HG03280 (cell line): ENCODE data around the gene PCCA.
A peak's percentile ranks its signal among the peaks of the same experiment; 100 is the strongest.
"Not testable (repeated sequence)": the region's sequence is repeated elsewhere in the genome, so short reads cannot be mapped to it uniquely, and the experiment has no call there.

Source experiments
- ATAC-seq: cut with Tn5 transposase; IDR thresholded peaks from one replicate; pipeline ENCODE4 v1.9.1; 2021; ENCODE audit warnings: mild to moderate bottlenecking, moderate library complexity; ENCODE audit not compliant: unreplicated experiment

PCCA gene

GRCh38 chr13:100088644-100089464, at the start of gene PCCA:
Gene PCCA, plus strand, starts transcription at chr13:100089093. Its CDS starts 28 bp downstream, at chr13:100089121.
- ATAC-seq = peak; percentile 95

DNA sequence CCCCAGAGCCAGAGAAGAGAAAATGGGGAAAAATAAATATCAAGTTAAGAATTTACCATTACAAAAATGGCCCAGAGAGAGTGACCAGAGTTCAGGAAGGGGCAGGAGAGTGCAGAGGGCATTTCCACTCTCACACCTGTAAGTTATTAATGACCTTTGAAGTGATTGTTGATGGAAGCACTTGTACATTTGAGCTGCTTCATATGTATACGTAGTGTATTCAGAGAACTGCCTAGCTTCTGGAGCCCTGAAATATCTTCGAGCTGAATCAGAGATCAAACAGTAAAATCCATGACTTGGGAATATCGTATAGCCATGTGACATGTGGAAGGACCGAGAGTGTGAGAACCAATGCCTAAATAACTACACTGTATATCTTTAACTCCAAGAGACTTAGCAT, 49.2 kb upstream of the PCCA start:
- no peak for ATAC-seq

GRCh38 chr13:100040196-100040595, 48.7 kb upstream of the PCCA start:
- ATAC-seq = no peak

- ATAC-seq = no peak
Measured at GRCh38 chr13:100044936-100045335, 44.0 kb upstream of the PCCA start.

DNA sequence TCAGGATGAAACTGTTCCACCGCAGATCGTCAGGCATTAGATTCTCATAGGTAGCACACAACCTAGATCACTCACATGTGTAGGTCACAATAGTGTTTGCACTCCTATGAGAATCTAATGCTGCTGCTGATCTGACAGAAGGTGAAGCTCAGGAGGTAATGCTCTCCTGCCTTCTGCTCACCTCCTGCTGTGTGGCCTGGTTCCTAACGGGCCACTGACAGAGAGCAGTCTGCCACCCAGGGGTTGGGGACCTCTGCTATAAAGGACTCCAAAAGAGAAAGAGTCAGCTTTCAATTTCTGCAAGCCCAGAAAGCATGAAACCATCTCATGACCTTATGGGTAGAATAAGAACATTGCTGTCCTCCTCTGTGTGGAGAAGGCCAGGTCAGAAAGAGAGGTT, 43.5 kb upstream of the PCCA start:
- ATAC-seq = no peak

DNA sequence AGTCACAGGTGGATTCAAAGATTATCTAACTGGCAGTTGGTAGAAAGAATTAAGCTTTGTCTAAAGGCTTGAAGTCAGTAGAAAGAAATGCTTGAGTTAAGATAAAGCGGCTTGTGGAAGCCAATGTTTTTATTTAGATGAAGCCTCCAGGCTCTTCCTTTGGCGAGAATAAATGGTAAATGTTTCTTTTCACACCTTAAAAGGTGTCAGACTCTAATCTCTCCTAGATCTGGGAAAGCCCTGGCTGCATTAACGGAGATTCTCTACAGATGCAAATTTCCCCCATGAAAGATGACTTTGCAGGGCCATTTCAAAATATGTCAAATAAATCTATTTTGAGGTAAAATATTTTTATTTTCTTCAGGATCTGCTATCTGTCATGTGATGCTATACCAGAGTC, 37.8 kb upstream of the PCCA start:
- ATAC-seq = no peak

DNA sequence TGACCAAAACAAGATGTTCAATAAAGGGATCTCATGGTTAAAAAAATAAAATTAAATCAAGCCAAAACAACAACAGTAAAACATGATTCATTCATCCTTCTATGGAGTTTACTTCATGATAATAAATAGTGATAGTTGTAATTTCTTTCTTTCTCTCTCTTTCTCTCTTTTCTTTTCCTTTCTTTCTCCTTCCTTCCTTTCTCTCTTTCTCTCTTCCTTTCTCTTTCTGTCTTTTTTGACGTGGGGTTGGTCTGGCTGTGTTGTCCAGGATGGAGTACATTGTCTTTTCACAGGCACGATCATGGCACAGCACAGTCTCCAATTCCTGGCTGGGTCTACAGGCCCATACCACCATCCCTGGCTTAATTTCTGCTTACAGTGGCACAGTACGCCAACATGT, 29.1 kb upstream of the PCCA start:
- no peak for ATAC-seq

DNA sequence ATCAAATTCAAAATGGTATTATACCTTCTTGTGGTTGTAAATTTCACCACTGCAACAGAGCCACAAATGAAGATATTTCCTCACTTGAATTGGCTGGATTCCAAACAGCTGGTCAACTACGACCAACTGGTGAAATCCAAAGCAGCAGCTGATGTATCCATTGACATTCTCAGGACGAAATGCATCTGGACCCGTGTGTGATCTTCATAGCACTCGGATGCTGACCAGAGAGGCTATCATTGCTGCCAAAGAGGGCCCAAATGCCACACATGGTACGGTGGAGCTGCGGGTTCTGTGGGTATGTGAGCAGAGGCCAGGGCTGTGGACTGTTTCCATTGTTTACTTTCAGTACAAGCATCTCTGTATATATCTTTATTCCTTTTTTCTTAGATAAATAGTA, 25.6 kb upstream of the PCCA start:
- ATAC-seq = no peak

DNA sequence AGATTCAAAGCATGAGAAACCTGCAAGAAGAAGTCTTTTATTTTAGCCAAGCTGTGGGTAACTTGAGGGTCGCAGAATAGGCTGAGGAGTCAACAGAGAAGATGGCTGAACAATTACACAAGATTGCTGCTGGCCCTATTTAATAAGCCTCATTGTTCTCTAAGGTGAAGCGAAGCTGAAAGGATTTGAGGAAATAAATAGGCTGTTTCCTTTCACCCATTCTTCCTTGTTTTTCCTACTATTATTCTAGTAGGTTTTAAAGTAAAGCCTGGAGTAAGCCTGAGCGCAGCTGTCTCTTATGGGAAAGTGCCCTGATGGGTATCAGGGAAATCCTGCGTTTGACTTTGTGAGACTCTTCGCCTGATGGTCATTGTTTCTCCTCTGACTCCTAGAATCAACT, 25.0 kb upstream of the PCCA start:
- ATAC-seq = no peak

DNA sequence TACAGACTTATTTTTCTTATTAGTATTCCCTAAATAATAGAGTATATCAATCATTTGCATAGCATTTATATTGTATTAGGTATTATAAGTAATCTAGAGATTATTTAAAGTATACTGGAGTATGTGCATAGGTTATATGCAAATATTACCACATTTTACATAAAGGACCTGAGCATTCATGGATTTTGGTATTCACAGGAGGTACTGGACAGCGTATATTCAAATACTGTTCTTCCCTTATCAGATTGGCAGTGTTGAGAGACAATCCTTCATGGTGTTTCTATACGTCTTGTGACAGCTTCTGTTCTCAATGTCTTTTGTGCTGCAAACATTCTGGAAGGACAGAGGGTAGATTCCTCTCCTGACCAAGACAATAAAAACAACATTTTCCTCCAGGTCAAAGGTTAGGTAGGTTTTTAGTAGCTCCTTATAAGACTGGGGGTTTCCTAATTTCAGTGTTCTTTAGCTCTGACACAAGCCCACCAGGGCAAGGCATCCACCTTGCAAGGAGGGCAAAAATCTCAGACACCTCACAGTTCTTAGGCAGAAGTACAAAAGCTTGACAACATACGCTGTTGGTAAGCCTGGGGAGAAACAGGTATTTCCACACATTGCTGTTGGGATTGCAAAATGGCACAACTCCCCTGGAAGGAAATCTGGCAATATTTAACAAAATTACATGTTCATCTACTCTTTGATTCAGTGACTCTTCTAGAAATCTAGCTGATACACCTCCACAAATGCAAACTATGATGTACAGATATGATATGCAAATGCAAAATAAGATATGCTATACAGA, 20.6 kb upstream of the PCCA start:
- no peak for ATAC-seq

DNA sequence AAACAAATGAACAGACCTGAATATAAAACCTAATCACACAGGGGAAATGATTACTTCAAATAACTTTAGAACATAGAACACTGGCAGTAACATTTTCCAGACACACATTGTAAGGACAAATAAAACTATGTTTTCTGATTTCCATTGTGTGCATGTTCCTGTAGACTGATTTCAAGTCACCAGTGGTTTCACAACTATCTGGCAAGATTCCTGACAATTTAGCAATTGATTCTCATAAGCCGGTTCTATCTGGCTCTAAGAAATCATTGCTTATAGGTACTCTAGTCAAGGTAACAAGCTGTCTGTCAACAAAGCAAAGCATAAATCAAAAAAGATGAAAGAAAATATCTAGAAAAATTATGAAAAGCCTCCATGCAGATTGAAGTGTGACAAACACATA, 19.6 kb upstream of the PCCA start:
- ATAC-seq = no peak

- ATAC-seq = no peak
Measured at GRCh38 chr13:100075700-100076587, 12.9 kb upstream of the PCCA start.

DNA sequence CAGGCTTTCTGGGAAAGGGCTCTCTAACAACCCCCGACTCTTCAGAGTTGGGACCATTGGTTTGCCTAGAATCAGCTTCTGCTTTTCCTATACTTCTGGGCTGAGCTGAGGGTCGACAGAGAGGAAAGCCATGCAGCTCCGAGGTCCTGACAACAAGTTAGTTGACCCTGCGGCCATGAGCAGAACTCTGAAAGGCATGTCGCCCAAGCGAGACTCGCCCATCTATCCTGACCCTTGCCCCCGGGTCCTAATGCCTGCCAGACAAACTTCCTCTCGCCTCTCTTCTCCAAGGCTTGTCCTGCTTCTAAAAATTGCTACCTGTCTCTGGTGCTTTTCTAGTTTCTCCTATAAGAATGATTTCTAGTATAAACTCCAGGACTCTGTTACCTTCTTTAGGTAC, 9.9 kb upstream of the PCCA start:
- not testable (repeated sequence) for ATAC-seq

DNA sequence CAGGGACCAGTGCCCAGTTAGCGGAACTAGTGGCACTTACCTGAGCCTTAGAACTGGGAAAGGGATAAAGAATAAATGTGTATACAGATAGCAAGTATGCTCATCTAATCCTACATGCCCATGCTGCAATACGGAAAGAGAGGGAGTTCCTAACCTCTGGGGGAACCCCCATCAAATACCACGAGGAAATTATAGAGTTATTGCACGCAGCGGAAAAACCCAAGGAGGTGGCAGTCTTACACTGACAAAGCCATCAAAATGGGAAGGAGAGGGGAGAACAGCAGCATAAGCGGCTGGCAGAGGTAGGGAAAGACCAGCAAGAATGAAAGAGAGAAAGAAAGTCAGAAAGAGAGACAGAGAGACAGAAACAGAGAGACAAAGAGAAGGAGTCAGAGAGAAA, 5.5 kb upstream of the PCCA start:
- not testable (repeated sequence) for ATAC-seq

- no peak for ATAC-seq
Measured at GRCh38 chr13:100088273-100088643, 635 bp upstream of the PCCA start.

GRCh38 chr13:100089465-100090032, 656 bp downstream of the PCCA start:
- peak; percentile 43 for ATAC-seq

GRCh38 chr13:100090861-100091260, 2.0 kb downstream of the PCCA start:
- ATAC-seq = no peak

GRCh38 chr13:100091391-100091790, 2.5 kb downstream of the PCCA start:
- no peak for ATAC-seq

GRCh38 chr13:100092273-100092672, 3.4 kb downstream of the PCCA start:
- not testable (repeated sequence) for ATAC-seq

- no peak for ATAC-seq
Measured at GRCh38 chr13:100095498-100095897, 6.6 kb downstream of the PCCA start.

DNA sequence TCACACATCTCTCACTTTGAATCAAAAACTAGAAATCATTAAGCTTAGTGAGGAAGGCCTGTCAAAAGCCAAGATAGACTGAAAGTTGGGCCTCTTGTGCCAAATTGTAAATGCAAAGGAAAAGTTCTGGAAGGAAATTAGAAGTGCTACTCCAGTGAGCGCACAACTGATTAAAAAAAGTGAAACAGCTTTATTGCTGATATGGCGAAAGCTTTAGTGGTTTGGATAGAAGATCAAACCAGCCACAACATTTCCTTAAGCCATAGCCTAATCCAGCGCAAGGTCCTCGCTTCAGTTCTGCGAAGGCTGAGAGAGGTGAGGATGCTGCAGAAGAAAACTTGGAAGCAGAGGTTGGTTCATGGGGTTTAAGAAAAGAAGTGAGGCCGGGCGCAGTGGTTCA, 7.6 kb downstream of the PCCA start:
- ATAC-seq = no peak
